Measurements from ENCODE around the gene LMO2.
"Not testable (repeated sequence)": the region's sequence is repeated elsewhere in the genome, so short reads cannot be mapped to it uniquely, and the experiment has no call there.

Gene LMO2

GRCh38 chr11:33835143-33835878 lies 56.6 kb downstream of the LMO2 start:
- H3K4me3 ChIP-seq (ENCODE audit: low read depth, low read length), result no peak overlapping the region
- no peaks in the 10 kb centered on the region for H3K9me3 ChIP-seq (ENCODE audit: control insufficient read depth, insufficient read depth, low read length)
- no peaks in the 10 kb centered on the region for H3K36me3 ChIP-seq (ENCODE audit: control insufficient read depth, insufficient read depth, low read length)
- 0 out of 2 replicates have a peak, but pooled peaks cover 3% of the 10 kb centered on the region for H3K27me3 ChIP-seq (ENCODE audit: control insufficient read depth, insufficient read depth, low read length)
- H3K9ac ChIP-seq (ENCODE audit: low read depth, low read length), result no peak overlapping the region
- no peak overlapping the region for H3K27ac ChIP-seq (ENCODE audit: low read depth, low read length)
- H3K4me1 ChIP-seq (ENCODE audit: control insufficient read depth, insufficient read depth, low read length), result no peaks in the 10 kb centered on the region

- no peak overlapping the region for H3K27ac ChIP-seq (ENCODE audit: low read depth, low read length)
- H3K36me3 ChIP-seq (ENCODE audit: control insufficient read depth, insufficient read depth, low read length), result no peaks in the 10 kb centered on the region
- no peaks in the 10 kb centered on the region for H3K4me1 ChIP-seq (ENCODE audit: control insufficient read depth, insufficient read depth, low read length)
- no peaks in the 10 kb centered on the region for H3K9me3 ChIP-seq (ENCODE audit: control insufficient read depth, insufficient read depth, low read length)
- no peak overlapping the region for H3K4me3 ChIP-seq (ENCODE audit: low read depth, low read length)
- peaks cover 21% of the 10 kb centered on the region for H3K27me3 ChIP-seq (ENCODE audit: control insufficient read depth, insufficient read depth, low read length)
- no peak overlapping the region for H3K9ac ChIP-seq (ENCODE audit: low read depth, low read length)
These were observed 59.2 kb downstream of the LMO2 start for GRCh38 chr11:33832676-33833075.

GRCh38 chr11:33830903-33831648 lies 60.8 kb downstream of the LMO2 start:
- Histone ChIP-seq H3K27ac (ENCODE audit: low read depth, low read length) (no peak overlapping the region), H3K36me3 (ENCODE audit: control insufficient read depth, insufficient read depth, low read length) (no peaks in the 10 kb centered on the region), H3K27me3 (ENCODE audit: control insufficient read depth, insufficient read depth, low read length) (peaks cover 32% of the 10 kb centered on the region), H3K9me3 (ENCODE audit: control insufficient read depth, insufficient read depth, low read length) (no peaks in the 10 kb centered on the region), H3K4me3 (ENCODE audit: low read depth, low read length) (no peak overlapping the region), H3K9ac (ENCODE audit: low read depth, low read length) (no peak overlapping the region), H3K4me1 (ENCODE audit: control insufficient read depth, insufficient read depth, low read length) (no peaks in the 10 kb centered on the region)

GRCh38 chr11:33829430-33830141 lies 62.3 kb downstream of the LMO2 start:
- Histone ChIP-seq H3K27ac (ENCODE audit: low read depth, low read length) (no peak overlapping the region), H3K36me3 (ENCODE audit: control insufficient read depth, insufficient read depth, low read length) (no peaks in the 10 kb centered on the region), H3K9ac (ENCODE audit: low read depth, low read length) (no peak overlapping the region), H3K9me3 (ENCODE audit: control insufficient read depth, insufficient read depth, low read length) (no peaks in the 10 kb centered on the region), H3K27me3 (ENCODE audit: control insufficient read depth, insufficient read depth, low read length) (peaks cover 32% of the 10 kb centered on the region), H3K4me1 (ENCODE audit: control insufficient read depth, insufficient read depth, low read length) (no peaks in the 10 kb centered on the region), H3K4me3 (ENCODE audit: low read depth, low read length) (peak overlapping the region; percentile 65)

GRCh38 chr11:33828604-33829429 lies 63.1 kb downstream of the LMO2 start:
- H3K27ac ChIP-seq (ENCODE audit: low read depth, low read length), result no peak overlapping the region
- H3K27me3 ChIP-seq (ENCODE audit: control insufficient read depth, insufficient read depth, low read length), result peaks cover 32% of the 10 kb centered on the region
- H3K9ac ChIP-seq (ENCODE audit: low read depth, low read length), result no peak overlapping the region
- no peaks in the 10 kb centered on the region for H3K9me3 ChIP-seq (ENCODE audit: control insufficient read depth, insufficient read depth, low read length)
- no peaks in the 10 kb centered on the region for H3K4me1 ChIP-seq (ENCODE audit: control insufficient read depth, insufficient read depth, low read length)
- peak overlapping the region; percentile 65 for H3K4me3 ChIP-seq (ENCODE audit: low read depth, low read length)
- H3K36me3 ChIP-seq (ENCODE audit: control insufficient read depth, insufficient read depth, low read length), result no peaks in the 10 kb centered on the region

- peaks cover 29% of the 10 kb centered on the region for H3K27me3 ChIP-seq (ENCODE audit: control insufficient read depth, insufficient read depth, low read length)
- no peaks in the 10 kb centered on the region for H3K9me3 ChIP-seq (ENCODE audit: control insufficient read depth, insufficient read depth, low read length)
- no peaks in the 10 kb centered on the region for H3K4me1 ChIP-seq (ENCODE audit: control insufficient read depth, insufficient read depth, low read length)
- H3K36me3 ChIP-seq (ENCODE audit: control insufficient read depth, insufficient read depth, low read length), result no peaks in the 10 kb centered on the region
- H3K27ac ChIP-seq (ENCODE audit: low read depth, low read length), result no peak overlapping the region
- no peak overlapping the region for H3K9ac ChIP-seq (ENCODE audit: low read depth, low read length)
- no peak overlapping the region for H3K4me3 ChIP-seq (ENCODE audit: low read depth, low read length)
These were observed 64.7 kb downstream of the LMO2 start for GRCh38 chr11:33827206-33827605.

GRCh38 chr11:33825854-33826560 lies 65.9 kb downstream of the LMO2 start:
- no peaks in the 10 kb centered on the region for H3K36me3 ChIP-seq (ENCODE audit: control insufficient read depth, insufficient read depth, low read length)
- H3K4me1 ChIP-seq (ENCODE audit: control insufficient read depth, insufficient read depth, low read length), result no peaks in the 10 kb centered on the region
- no peak overlapping the region for H3K27ac ChIP-seq (ENCODE audit: low read depth, low read length)
- no peak overlapping the region for H3K4me3 ChIP-seq (ENCODE audit: low read depth, low read length)
- H3K9ac ChIP-seq (ENCODE audit: low read depth, low read length), result no peak overlapping the region
- H3K27me3 ChIP-seq (ENCODE audit: control insufficient read depth, insufficient read depth, low read length), result peaks cover 33% of the 10 kb centered on the region
- no peaks in the 10 kb centered on the region for H3K9me3 ChIP-seq (ENCODE audit: control insufficient read depth, insufficient read depth, low read length)

GRCh38 chr11:33822981-33823380 lies 68.9 kb downstream of the LMO2 start:
- H3K9me3 ChIP-seq (ENCODE audit: control insufficient read depth, insufficient read depth, low read length); H3K4me1 ChIP-seq (ENCODE audit: control insufficient read depth, insufficient read depth, low read length); H3K9ac ChIP-seq (ENCODE audit: low read depth, low read length); H3K27ac ChIP-seq (ENCODE audit: low read depth, low read length); H3K4me3 ChIP-seq (ENCODE audit: low read depth, low read length); H3K36me3 ChIP-seq (ENCODE audit: control insufficient read depth, insufficient read depth, low read length): not testable (repeated sequence)
- peaks cover 21% of the 10 kb centered on the region for H3K27me3 ChIP-seq (ENCODE audit: control insufficient read depth, insufficient read depth, low read length)

- Histone ChIP-seq H3K4me3 (ENCODE audit: low read depth, low read length) (no peak overlapping the region), H3K4me1 (ENCODE audit: control insufficient read depth, insufficient read depth, low read length) (no peaks in the 10 kb centered on the region), H3K27ac (ENCODE audit: low read depth, low read length) (no peak overlapping the region), H3K9me3 (ENCODE audit: control insufficient read depth, insufficient read depth, low read length) (no peaks in the 10 kb centered on the region), H3K9ac (ENCODE audit: low read depth, low read length) (no peak overlapping the region), H3K27me3 (ENCODE audit: control insufficient read depth, insufficient read depth, low read length) (peaks cover 7% of the 10 kb centered on the region; the same call in 1 of the 2 replicates), H3K36me3 (ENCODE audit: control insufficient read depth, insufficient read depth, low read length) (no peaks in the 10 kb centered on the region)
These were observed 72.4 kb downstream of the LMO2 start for GRCh38 chr11:33819278-33820035.

Data from HUES48 (cell line).